ENCODE results near the gene CTNNA2. TPM values are rescaled to one million over a fixed set of nuclear protein-coding genes. Genes with fewer than 3 reads are reported as not detected.
"Not testable (repeated sequence)": the region's sequence is repeated elsewhere in the genome, so short reads cannot be mapped to it uniquely, and the experiment has no call there.

CTNNA2 gene
- total RNA-seq, 5 donors from 2014 or later (not counting 1 experiment from before 2014, with no cell fraction given) = not detected

- Mint-ChIP-seq H3K27me3 (no peaks in the 10 kb centered on the region), H3K4me3 (no peak overlapping the region), H3K4me1 (no peaks in the 10 kb centered on the region), H3K36me3 (no peaks in the 10 kb centered on the region), H3K9me3 (peaks cover 7 to 29% (median 11%) of the 10 kb centered on the region in 3 donors), H3K27ac (no peak overlapping the region)
- Histone ChIP-seq H3K27me3 (replicated peaks in 1 of 2; ENCODE audit: control insufficient read depth in 2 of 2, extremely low read depth in 1 of 2, insufficient read depth in 2 of 2, low read length in 1 of 2) (no peaks in the 10 kb centered on the region), H3K4me1 (ENCODE audit: control insufficient read depth in 1 of 2, extremely low read depth in 1 of 2, insufficient read depth in 2 of 2, low read length in 2 of 2) (no peaks in the 10 kb centered on the region), H3K4me3 (ENCODE audit: control insufficient read depth in 1 of 2, extremely low read depth in 1 of 2, low read length in 1 of 2) (no peak overlapping the region), H3K27ac (ENCODE audit: low read length) (no peak overlapping the region), H3K36me3 (ENCODE audit: control insufficient read depth in 2 of 2, extremely low read depth in 1 of 2, insufficient read depth in 1 of 2, low read length in 1 of 2) (no peaks in the 10 kb centered on the region), H3K9me3 (no peaks in the 10 kb centered on the region)
- no peak for ATAC-seq (replicated peaks in 1 of 4)
- DNase-seq = no peak
- CTCF ChIA-PET = interaction anchor here in 1 of 2 donors (0.7 kb wide), 1 partner anchor 1462 kb away, joined by 4 read pairs; no protein-coding TSS in a partner anchor
- POLR2A ChIA-PET = no interaction called here
Observed at GRCh38 chr2:80199504-80199903, 686.7 kb downstream of the CTNNA2 start.

GRCh38 chr2:80203929-80204328 is 691.1 kb downstream of the CTNNA2 start:
- ATAC-seq (replicated peaks in 1 of 4); POLR2A ChIA-PET: not testable (repeated sequence)
- WGBS (ENCODE audit: insufficient coverage) = 75% methylated on average over 2 of the region's 4 CpGs

GRCh38 chr2:80205498-80205897 is 692.6 kb downstream of the CTNNA2 start:
- H3K4me3 ChIP-seq (ENCODE audit: control insufficient read depth in 1 of 2, extremely low read depth in 1 of 2, low read length in 1 of 2) = no peak overlapping the region
- Mint-ChIP-seq H3K36me3 (no peaks in the 10 kb centered on the region), H3K9me3 (peaks cover 8 to 29% (median 26%) of the 10 kb centered on the region in 3 donors), H3K27me3 (no peaks in the 10 kb centered on the region), H3K4me1 (no peaks in the 10 kb centered on the region), H3K27ac (no peak overlapping the region), H3K4me3 (no peak overlapping the region)
- DNase-seq (no peak), ATAC-seq (replicated peaks in 1 of 4) (no peak)
- POLR2A ChIA-PET = no interaction called here
- H3K27me3 ChIP-seq (replicated peaks in 1 of 2; ENCODE audit: control insufficient read depth in 2 of 2, extremely low read depth in 1 of 2, insufficient read depth in 2 of 2, low read length in 1 of 2) = no peaks in the 10 kb centered on the region
- H3K9me3 ChIP-seq = no peaks in the 10 kb centered on the region
- no CpG with 5 or more reads among the region's 2 CpGs for WGBS (ENCODE audit: insufficient coverage)
- H3K27ac ChIP-seq (ENCODE audit: low read length) = no peak overlapping the region
- no peaks in the 10 kb centered on the region for H3K36me3 ChIP-seq (ENCODE audit: control insufficient read depth in 2 of 2, extremely low read depth in 1 of 2, insufficient read depth in 1 of 2, low read length in 1 of 2)
- CTCF ChIA-PET = no interaction called here
- no peaks in the 10 kb centered on the region for H3K4me1 ChIP-seq (ENCODE audit: control insufficient read depth in 1 of 2, extremely low read depth in 1 of 2, insufficient read depth in 2 of 2, low read length in 2 of 2)

More at GRCh38 chr2:80203929-80204328, 691.1 kb downstream of the CTNNA2 start:
- H3K36me3 ChIP-seq (ENCODE audit: control insufficient read depth in 2 of 2, extremely low read depth in 1 of 2, insufficient read depth in 1 of 2, low read length in 1 of 2); H3K36me3 Mint-ChIP-seq; H3K27ac Mint-ChIP-seq; CTCF ChIA-PET; H3K4me1 ChIP-seq (ENCODE audit: control insufficient read depth in 1 of 2, extremely low read depth in 1 of 2, insufficient read depth in 2 of 2, low read length in 2 of 2); H3K27me3 Mint-ChIP-seq; H3K27ac ChIP-seq (ENCODE audit: low read length); H3K4me3 Mint-ChIP-seq; H3K4me1 Mint-ChIP-seq; H3K27me3 ChIP-seq (replicated peaks in 1 of 2; ENCODE audit: control insufficient read depth in 2 of 2, extremely low read depth in 1 of 2, insufficient read depth in 2 of 2, low read length in 1 of 2); H3K9me3 ChIP-seq; DNase-seq; H3K4me3 ChIP-seq (ENCODE audit: control insufficient read depth in 1 of 2, extremely low read depth in 1 of 2, low read length in 1 of 2): not testable (repeated sequence)
- H3K9me3 Mint-ChIP-seq = peaks cover 8 to 31% (median 29%) of the 10 kb centered on the region in 3 donors

GRCh38 chr2:80209458-80209857 is 696.6 kb downstream of the CTNNA2 start:
- DNase-seq = no peak
- Histone ChIP-seq H3K27me3 (replicated peaks in 1 of 2; ENCODE audit: control insufficient read depth in 2 of 2, extremely low read depth in 1 of 2, insufficient read depth in 2 of 2, low read length in 1 of 2) (no peaks in the 10 kb centered on the region), H3K27ac (ENCODE audit: low read length) (no peak overlapping the region), H3K4me1 (ENCODE audit: control insufficient read depth in 1 of 2, extremely low read depth in 1 of 2, insufficient read depth in 2 of 2, low read length in 2 of 2) (no peaks in the 10 kb centered on the region), H3K36me3 (ENCODE audit: control insufficient read depth in 2 of 2, extremely low read depth in 1 of 2, insufficient read depth in 1 of 2, low read length in 1 of 2) (no peaks in the 10 kb centered on the region), H3K9me3 (no peaks in the 10 kb centered on the region), H3K4me3 (ENCODE audit: control insufficient read depth in 1 of 2, extremely low read depth in 1 of 2, low read length in 1 of 2) (no peak overlapping the region)
- Mint-ChIP-seq H3K36me3 (no peaks in the 10 kb centered on the region), H3K4me3 (no peak overlapping the region), H3K27ac (no peak overlapping the region), H3K9me3 (peaks cover 7 to 18% (median 17%) of the 10 kb centered on the region in 3 donors), H3K4me1 (no peaks in the 10 kb centered on the region), H3K27me3 (no peaks in the 10 kb centered on the region)
- ChIA-PET CTCF (no interaction called here), POLR2A (no interaction called here)
- 57% methylated on average over 1 of the region's 5 CpGs for WGBS (ENCODE audit: insufficient coverage)
- ATAC-seq (replicated peaks in 1 of 4) = no peak

GRCh38 chr2:80217446-80217845 is 704.6 kb downstream of the CTNNA2 start:
- H3K27ac Mint-ChIP-seq = no peak overlapping the region

GRCh38 chr2:80222644-80223043 is 709.8 kb downstream of the CTNNA2 start:
- ChIA-PET CTCF (no interaction called here), POLR2A (no interaction called here)
- Mint-ChIP-seq H3K27ac (no peak overlapping the region), H3K27me3 (no peaks in the 10 kb centered on the region), H3K36me3 (no peaks in the 10 kb centered on the region), H3K9me3 (peaks cover 2 to 13% (median 10%) of the 10 kb centered on the region in 3 donors), H3K4me3 (no peak overlapping the region), H3K4me1 (no peaks in the 10 kb centered on the region)
- WGBS (ENCODE audit: insufficient coverage) = no CpG with 5 or more reads among the region's 2 CpGs
- H3K27me3 ChIP-seq (replicated peaks in 1 of 2; ENCODE audit: control insufficient read depth in 2 of 2, extremely low read depth in 1 of 2, insufficient read depth in 2 of 2, low read length in 1 of 2) = no peaks in the 10 kb centered on the region
- no peaks in the 10 kb centered on the region for H3K36me3 ChIP-seq (ENCODE audit: control insufficient read depth in 2 of 2, extremely low read depth in 1 of 2, insufficient read depth in 1 of 2, low read length in 1 of 2)
- ATAC-seq (replicated peaks in 1 of 4) (no peak), DNase-seq (no peak)
- peaks cover 2% of the 10 kb centered on the region for H3K9me3 ChIP-seq
- no peaks in the 10 kb centered on the region for H3K4me1 ChIP-seq (ENCODE audit: control insufficient read depth in 1 of 2, extremely low read depth in 1 of 2, insufficient read depth in 2 of 2, low read length in 2 of 2)
- no peak overlapping the region for H3K27ac ChIP-seq (ENCODE audit: low read length)
- H3K4me3 ChIP-seq (ENCODE audit: control insufficient read depth in 1 of 2, extremely low read depth in 1 of 2, low read length in 1 of 2) = no peak overlapping the region

More at GRCh38 chr2:80217446-80217845, 704.6 kb downstream of the CTNNA2 start:
- Histone ChIP-seq H3K9me3 (no peaks in the 10 kb centered on the region), H3K4me1 (ENCODE audit: control insufficient read depth in 1 of 2, extremely low read depth in 1 of 2, insufficient read depth in 2 of 2, low read length in 2 of 2) (no peaks in the 10 kb centered on the region), H3K36me3 (ENCODE audit: control insufficient read depth in 2 of 2, extremely low read depth in 1 of 2, insufficient read depth in 1 of 2, low read length in 1 of 2) (no peaks in the 10 kb centered on the region), H3K4me3 (ENCODE audit: control insufficient read depth in 1 of 2, extremely low read depth in 1 of 2, low read length in 1 of 2) (no peak overlapping the region), H3K27me3 (replicated peaks in 1 of 2; ENCODE audit: control insufficient read depth in 2 of 2, extremely low read depth in 1 of 2, insufficient read depth in 2 of 2, low read length in 1 of 2) (no peaks in the 10 kb centered on the region), H3K27ac (ENCODE audit: low read length) (no peak overlapping the region)
- CTCF ChIA-PET = no interaction called here
- Mint-ChIP-seq H3K4me3 (no peak overlapping the region), H3K9me3 (peaks cover 6 to 9% (median 6%) of the 10 kb centered on the region in 3 donors), H3K4me1 (no peaks in the 10 kb centered on the region), H3K27me3 (no peaks in the 10 kb centered on the region), H3K36me3 (no peaks in the 10 kb centered on the region)
- no peak for DNase-seq
- POLR2A ChIA-PET = no interaction called here
- ATAC-seq (replicated peaks in 1 of 4) = no peak

- no peak for ATAC-seq (replicated peaks in 1 of 4)
- H3K27ac Mint-ChIP-seq = no peak overlapping the region
- ChIA-PET POLR2A (no interaction called here), CTCF (interaction anchor here in 1 of 2 donors (1.0 kb wide), 1 partner anchor 42 kb away, joined by 8 read pairs; no protein-coding TSS in a partner anchor)
- H3K36me3 Mint-ChIP-seq = no peaks in the 10 kb centered on the region
- Histone ChIP-seq H3K4me1 (ENCODE audit: control insufficient read depth in 1 of 2, extremely low read depth in 1 of 2, insufficient read depth in 2 of 2, low read length in 2 of 2) (no peaks in the 10 kb centered on the region), H3K27ac (ENCODE audit: low read length) (no peak overlapping the region), H3K9me3 (no peaks in the 10 kb centered on the region), H3K36me3 (ENCODE audit: control insufficient read depth in 2 of 2, extremely low read depth in 1 of 2, insufficient read depth in 1 of 2, low read length in 1 of 2) (no peaks in the 10 kb centered on the region), H3K27me3 (replicated peaks in 1 of 2; ENCODE audit: control insufficient read depth in 2 of 2, extremely low read depth in 1 of 2, insufficient read depth in 2 of 2, low read length in 1 of 2) (no peaks in the 10 kb centered on the region), H3K4me3 (ENCODE audit: control insufficient read depth in 1 of 2, extremely low read depth in 1 of 2, low read length in 1 of 2) (no peak overlapping the region)
- H3K4me3 Mint-ChIP-seq = no peak overlapping the region
- no peaks in the 10 kb centered on the region for H3K4me1 Mint-ChIP-seq
- peaks cover 10 to 13% (median 12%) of the 10 kb centered on the region in 3 donors for H3K9me3 Mint-ChIP-seq
- WGBS (ENCODE audit: insufficient coverage) = no CpG with 5 or more reads among the region's 1 CpG
- no peaks in the 10 kb centered on the region for H3K27me3 Mint-ChIP-seq
- no peak for DNase-seq
Observed at GRCh38 chr2:80231421-80231820, 718.6 kb downstream of the CTNNA2 start.
